Upper lobe of right lung (tissue), 1 donor: Measurements from ENCODE around the gene TNFAIP8. TPM values are rescaled to one million over a fixed set of nuclear protein-coding genes. Genes with fewer than 3 reads are reported as not detected.
A peak's percentile ranks its signal among the peaks of the same experiment; 100 is the strongest.

Experiments used
- ATAC-seq: fragments of 200-7000 bp; cut with Tn5 transposase; one replicate; pipeline ENCODE4 v1.9.1; 2020; ENCODE audit warnings: mild to moderate bottlenecking, moderate library complexity
- DNase-seq: peaks from one replicate; pipeline ENCODE4 v3.0.0-alpha.2; 2020
- H3K27ac ChIP-seq: fragments of 200-600 bp; one replicate; pipeline ENCODE4 v1.8.0; 2022
- H3K27me3 ChIP-seq: fragments of 200-600 bp; one replicate; pipeline ENCODE4 v1.8.0; 2022; ENCODE audit warnings: mild to moderate bottlenecking
- H3K36me3 ChIP-seq: fragments of 200-600 bp; one replicate; pipeline ENCODE4 v1.8.0; 2022
- H3K4me1 ChIP-seq: fragments of 200-600 bp; one replicate; pipeline ENCODE4 v1.8.0; 2022
- H3K4me3 ChIP-seq: fragments of 200-600 bp; one replicate; pipeline ENCODE4 v1.8.0; 2022; ENCODE audit warnings: mild to moderate bottlenecking
- H3K9me3 ChIP-seq: fragments of 200-600 bp; one replicate; pipeline ENCODE4 v1.8.0; 2022
- intact Hi-C: fragments of 100-400 bp; cut with DNase I; formaldehyde crosslinking; loops from one replicate; pipeline ENCODE4 v1.11.0; 2022
- total RNA-seq: library from RNA; stranded (reverse); fragmentation: NEBNext Ultra II Directional; extraction: Animal tissue kit (Norgen Biotek cat#: 25700); gene quantifications from one replicate; pipeline ENCODE4 v1.2.1, GENCODE V29; 2021
- TF ChIP-seq, protein P1 (sequence below): fragments of 200-600 bp; IDR thresholded peaks from one replicate; pipeline ENCODE4 v1.8.0; 2022; ENCODE audit warnings: antibody characterized with exemption
- donor health status: DM: no; HTN: yes; CAD: no; lungs with severe emphysema.

Gene TNFAIP8
- total RNA-seq, 1 donor from 2014 or later = 22.4 TPM

DNA sequence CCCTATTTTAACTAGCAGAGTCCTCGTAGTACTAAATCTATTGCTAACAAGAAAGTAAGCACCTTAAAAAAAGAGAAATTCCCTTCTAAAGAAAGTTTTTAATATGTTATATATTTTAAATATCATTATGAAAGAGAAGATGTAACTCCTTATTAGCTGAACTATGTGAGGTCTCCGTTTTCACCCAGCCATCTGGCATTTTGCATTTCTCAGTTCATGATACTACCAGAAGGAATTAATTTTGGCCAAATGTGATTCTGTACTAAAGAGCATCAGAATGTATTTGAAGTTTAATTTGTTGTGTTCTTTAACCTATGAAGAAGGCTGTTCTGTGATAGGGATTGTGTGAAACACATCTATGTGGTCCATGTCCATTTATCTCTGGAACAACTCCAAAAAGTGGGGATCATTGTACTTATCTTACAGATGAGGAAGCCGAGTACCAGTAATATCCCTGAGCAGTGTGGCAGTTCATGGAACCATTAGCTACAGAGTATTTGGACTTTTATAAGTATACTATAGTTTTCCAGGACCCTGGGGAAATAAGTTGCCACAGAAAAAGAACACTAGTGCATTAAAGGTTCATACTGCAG lies 29.8 kb downstream of the TNFAIP8 start:
- intact Hi-C loops = no loop called here
- no peak overlapping the region for H3K4me3 ChIP-seq
- peaks cover 46% of the 10 kb centered on the region for H3K4me1 ChIP-seq
- no peaks in the 10 kb centered on the region for H3K27me3 ChIP-seq
- H3K36me3 ChIP-seq = no peaks in the 10 kb centered on the region
- H3K9me3 ChIP-seq = no peaks in the 10 kb centered on the region
- no peak overlapping the region for H3K27ac ChIP-seq
- no peak for ATAC-seq
- no peak for DNase-seq
- TF ChIP-seq, protein P1, sequence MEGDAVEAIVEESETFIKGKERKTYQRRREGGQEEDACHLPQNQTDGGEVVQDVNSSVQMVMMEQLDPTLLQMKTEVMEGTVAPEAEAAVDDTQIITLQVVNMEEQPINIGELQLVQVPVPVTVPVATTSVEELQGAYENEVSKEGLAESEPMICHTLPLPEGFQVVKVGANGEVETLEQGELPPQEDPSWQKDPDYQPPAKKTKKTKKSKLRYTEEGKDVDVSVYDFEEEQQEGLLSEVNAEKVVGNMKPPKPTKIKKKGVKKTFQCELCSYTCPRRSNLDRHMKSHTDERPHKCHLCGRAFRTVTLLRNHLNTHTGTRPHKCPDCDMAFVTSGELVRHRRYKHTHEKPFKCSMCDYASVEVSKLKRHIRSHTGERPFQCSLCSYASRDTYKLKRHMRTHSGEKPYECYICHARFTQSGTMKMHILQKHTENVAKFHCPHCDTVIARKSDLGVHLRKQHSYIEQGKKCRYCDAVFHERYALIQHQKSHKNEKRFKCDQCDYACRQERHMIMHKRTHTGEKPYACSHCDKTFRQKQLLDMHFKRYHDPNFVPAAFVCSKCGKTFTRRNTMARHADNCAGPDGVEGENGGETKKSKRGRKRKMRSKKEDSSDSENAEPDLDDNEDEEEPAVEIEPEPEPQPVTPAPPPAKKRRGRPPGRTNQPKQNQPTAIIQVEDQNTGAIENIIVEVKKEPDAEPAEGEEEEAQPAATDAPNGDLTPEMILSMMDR = no peak

DNA sequence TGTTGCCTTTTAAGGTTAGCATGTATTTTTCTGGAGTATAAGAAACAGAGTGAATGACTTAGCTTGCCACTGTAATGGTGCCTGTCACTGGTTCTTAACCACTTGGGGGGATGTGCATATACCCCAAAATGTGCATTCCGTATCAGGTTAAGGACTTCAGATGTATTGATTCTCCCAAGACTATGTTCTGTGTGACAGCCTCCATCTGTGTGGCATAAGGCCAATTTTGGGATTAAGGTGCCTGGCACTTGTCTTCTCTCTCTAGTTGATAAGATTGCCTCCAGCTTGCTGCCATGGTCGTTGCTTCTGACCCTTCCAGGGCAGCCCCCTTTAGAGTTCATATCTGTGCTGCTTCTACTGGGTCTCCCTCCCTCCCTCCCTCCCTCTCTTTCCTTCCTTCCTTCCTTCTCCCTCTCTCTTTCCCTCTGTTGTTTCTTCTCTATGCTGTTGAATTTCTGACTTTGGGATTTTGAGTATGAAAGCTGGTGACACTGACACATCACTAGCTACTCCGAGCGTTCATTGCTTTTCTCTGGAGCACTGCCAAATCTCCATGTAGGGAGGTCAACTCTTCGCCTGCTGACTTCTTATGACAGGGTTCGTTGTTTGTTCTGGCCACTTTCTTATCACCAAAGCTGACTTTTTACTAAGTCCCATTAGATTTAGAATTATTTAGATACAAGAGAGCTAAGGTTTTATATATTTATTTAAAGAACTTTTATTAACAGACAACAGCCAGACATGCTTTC lies 31.0 kb downstream of the TNFAIP8 start:
- TF ChIP-seq, protein P1 = no peak
- Histone ChIP-seq H3K4me3 (no peak overlapping the region), H3K36me3 (no peaks in the 10 kb centered on the region), H3K27ac (peak overlapping the region; percentile 27), H3K4me1 (peaks cover 46% of the 10 kb centered on the region), H3K27me3 (no peaks in the 10 kb centered on the region), H3K9me3 (no peaks in the 10 kb centered on the region)
- DNase-seq (no peak), ATAC-seq (no peak)
- intact Hi-C loops = no loop called here

DNA sequence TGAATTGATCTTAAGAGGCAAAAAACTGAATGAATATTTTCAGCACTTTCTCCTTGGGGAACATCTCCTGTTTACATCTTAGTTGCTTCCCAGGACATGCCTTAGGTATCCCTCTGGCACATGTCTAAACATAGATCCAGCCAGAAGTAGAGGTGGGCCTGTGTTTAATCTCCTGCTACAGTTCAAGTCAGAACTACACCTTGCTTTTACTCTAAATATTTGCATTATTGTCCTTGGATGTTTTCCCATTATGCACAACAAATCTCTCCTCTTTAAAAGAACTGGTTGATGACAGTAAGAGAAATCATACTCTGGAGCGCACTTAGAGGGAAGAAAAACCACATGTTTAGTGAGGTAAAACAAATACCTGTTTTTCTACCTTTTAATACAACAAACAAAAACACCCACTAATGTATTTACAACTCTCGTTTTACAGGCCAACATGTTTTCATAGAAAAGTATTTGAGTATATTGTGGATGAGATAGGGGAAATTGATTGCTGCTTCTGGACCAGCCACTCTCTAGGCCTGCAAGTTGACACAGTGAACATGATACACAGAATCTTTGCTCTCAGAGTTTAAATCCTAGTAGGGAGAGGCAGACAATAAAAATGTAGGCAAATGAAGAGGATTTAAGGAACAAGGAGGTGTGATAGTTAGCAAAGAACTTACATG lies 32.3 kb downstream of the TNFAIP8 start:
- DNase-seq = no peak
- Histone ChIP-seq H3K27me3 (no peaks in the 10 kb centered on the region), H3K36me3 (no peaks in the 10 kb centered on the region), H3K4me1 (peaks cover 46% of the 10 kb centered on the region), H3K4me3 (no peak overlapping the region), H3K27ac (no peak overlapping the region), H3K9me3 (no peaks in the 10 kb centered on the region)
- no peak for ATAC-seq
- intact Hi-C loops = no loop called here
- TF ChIP-seq, protein P1 = no peak

DNA sequence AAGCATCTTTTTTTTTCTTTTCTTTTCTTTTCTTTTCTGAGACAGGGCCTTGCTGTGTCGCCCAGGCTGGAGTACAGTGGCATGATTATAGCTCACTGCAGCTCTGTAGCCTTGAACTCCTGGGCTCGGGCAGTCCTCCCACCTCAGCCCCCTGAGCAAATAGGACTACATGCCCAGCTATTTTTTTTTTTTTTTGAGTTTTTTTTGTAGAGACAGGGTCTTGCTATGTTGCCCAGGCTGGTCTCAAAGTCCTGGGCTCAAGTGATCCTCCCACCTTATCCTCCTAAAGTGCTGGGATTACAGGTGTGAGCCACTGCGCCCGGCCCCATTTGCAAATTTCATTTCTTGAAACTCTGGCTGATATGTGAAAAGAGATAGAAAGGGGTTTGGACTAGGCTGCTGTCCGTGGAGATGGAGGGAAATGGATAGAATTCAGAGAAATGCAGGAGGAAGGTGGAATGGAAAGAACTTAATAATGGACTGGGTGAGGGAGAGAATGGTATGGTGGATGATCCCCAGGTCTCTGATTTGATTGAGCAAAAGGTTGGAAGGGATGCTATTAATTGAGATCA lies 32.9 kb downstream of the TNFAIP8 start:
- H3K9me3 ChIP-seq = no peaks in the 10 kb centered on the region
- intact Hi-C loops = no loop called here
- H3K27me3 ChIP-seq = no peaks in the 10 kb centered on the region
- no peaks in the 10 kb centered on the region for H3K36me3 ChIP-seq
- H3K4me3 ChIP-seq = no peak overlapping the region
- ATAC-seq (no peak), DNase-seq (no peak)
- TF ChIP-seq, protein P1 = no peak
- H3K4me1 ChIP-seq = peaks cover 46% of the 10 kb centered on the region
- no peak overlapping the region for H3K27ac ChIP-seq

DNA sequence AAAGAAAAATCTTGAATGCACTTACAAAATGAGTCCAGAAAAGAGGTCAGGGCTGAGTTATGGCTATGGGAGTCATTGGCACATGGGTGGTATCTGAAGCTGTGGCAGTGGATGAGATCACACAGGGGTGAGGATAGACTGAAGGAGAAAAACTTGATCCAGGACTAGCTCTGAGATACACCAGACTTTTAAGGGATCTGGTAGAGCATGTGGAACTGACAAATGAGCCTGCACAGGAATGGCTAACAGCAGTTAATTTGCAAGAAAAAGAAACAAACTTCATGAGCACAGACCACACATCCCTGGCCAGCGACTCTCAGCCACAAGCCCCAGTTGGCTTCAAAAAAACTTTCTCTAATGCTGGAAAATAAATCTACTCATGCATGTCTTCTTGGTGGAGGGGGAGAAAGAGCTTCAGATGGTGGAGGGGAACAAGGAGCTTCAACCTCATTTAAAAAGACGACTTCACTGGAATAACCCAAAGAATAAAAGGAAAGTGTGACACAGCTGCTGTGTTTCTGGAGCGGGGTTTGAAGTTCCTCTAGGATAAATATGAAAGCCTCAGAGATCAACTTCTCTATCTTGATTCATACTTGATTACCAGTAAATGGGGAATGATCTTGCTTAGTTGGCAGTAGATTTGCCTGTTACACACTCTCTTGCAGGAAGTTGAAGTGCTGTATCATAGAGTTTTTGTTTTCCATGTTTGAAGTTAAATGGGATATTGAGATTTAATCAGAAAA lies 33.6 kb downstream of the TNFAIP8 start:
- ATAC-seq = peak; percentile 40

More for the DNA sequence above, 33.6 kb downstream of the TNFAIP8 start:
- peaks cover 44% of the 10 kb centered on the region for H3K4me1 ChIP-seq
- DNase-seq = no peak
- no peak overlapping the region for H3K4me3 ChIP-seq
- intact Hi-C loops = no loop called here
- peak overlapping the region; percentile 2 for H3K27ac ChIP-seq
- peaks cover 4% of the 10 kb centered on the region for H3K36me3 ChIP-seq
- TF ChIP-seq, protein P1 = no peak
- no peaks in the 10 kb centered on the region for H3K27me3 ChIP-seq
- H3K9me3 ChIP-seq = no peaks in the 10 kb centered on the region
